Panc1 (cell line): ENCODE data around the gene PCDHGB4.

Experiments
- CTCF ChIP-seq: fragments of 450-650 bp; IDR thresholded peaks from 2 replicates; pipeline ENCODE4 v1.5.1; 2017; ENCODE audit warnings: mild to moderate bottlenecking
- REST ChIP-seq, 2 experiments: IDR thresholded peaks; 2 replicates each; pipeline ENCODE4 v1.6.1; 2011 to 2012; ENCODE audit warnings: low read depth in 2 of 2, control low read depth in 1 of 2, low read length in 1 of 2, mild to moderate bottlenecking in 1 of 2, moderate library complexity in 1 of 2; ENCODE audit not compliant: insufficient read depth in 1 of 2

DNA sequence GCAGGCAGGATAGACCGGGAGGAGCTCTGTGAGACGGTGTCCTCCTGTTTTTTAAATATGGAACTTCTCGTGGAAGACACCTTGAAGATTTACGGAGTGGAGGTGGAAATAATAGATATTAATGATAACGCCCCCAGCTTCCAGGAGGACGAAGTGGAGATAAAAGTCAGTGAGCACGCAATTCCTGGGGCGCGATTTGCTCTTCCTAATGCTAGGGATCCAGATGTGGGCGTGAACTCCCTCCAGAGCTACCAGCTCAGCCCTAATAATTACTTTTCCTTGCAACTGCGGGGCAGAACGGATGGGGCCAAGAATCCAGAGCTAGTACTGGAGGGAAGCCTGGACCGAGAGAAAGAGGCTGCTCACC, 34.0 kb downstream of the PCDHGB4 start:
- TF ChIP-seq CTCF: no peak
- TF ChIP-seq REST (IDR thresholded peaks at IDR 0.05; ENCODE audit: insufficient read depth in 1 of 2, low read depth in 2 of 2, low read length in 1 of 2): no peak
